Measurements from ENCODE around the gene SLC12A3.

- TF ChIP-seq CTCF (IDR thresholded peaks at IDR 0.05; ENCODE audit: insufficient read depth, low read length, poor library complexity, severe bottlenecking) = no peak
- TF ChIP-seq EZH2phosphoT487 (conservative IDR thresholded peaks at IDR 0.05; ENCODE audit: low read length) = no peak
Measured at GRCh38 chr16:56855946-56856345, 9.1 kb upstream of the SLC12A3 start.

All from SU-DHL-6 (cell line).